IMR-90 (cell line): ENCODE data around the gene SGMS1. TPM values are rescaled to one million over a fixed set of nuclear protein-coding genes. Genes with fewer than 3 reads are reported as not detected.

ENCODE experiments used
- ATAC-seq: fragments of 200-7000 bp; cut with Tn5 transposase; 2 replicates; pipeline ENCODE4 v1.9.1; 2020; ENCODE audit warnings: low read depth, mild to moderate bottlenecking, moderate library complexity
- BruUV-seq: library from RNA; stranded (reverse); fragments of 400-500 nt; replicated peaks from 2 replicates; lab custom pipeline; 2021; lab: Mats Ljungman, UMichigan
- CTCF ChIA-PET: fragments of 300-600 bp; formaldehyde crosslinking; extraction: SDS; loops from one replicate; lab custom pipeline; 2021; ENCODE audit warnings: antibody characterized with exemption; lab: Yijun Ruan, JAX
- POLR2A ChIA-PET: fragments of 300-600 bp; sonication (Branson Sonifier 250); formaldehyde crosslinking; loops from one replicate; lab custom pipeline; 2022; ENCODE audit warnings: antibody characterized with exemption; ENCODE audit not compliant: unreplicated experiment; lab: Charles Lee
- DNase-seq: peaks from one replicate; pipeline ENCODE4 v3.0.0; 2013
- H2AFZ ChIP-seq: replicated peaks from 2 replicates; pipeline ENCODE3; 2013; ENCODE audit warnings: low read length, mild to moderate bottlenecking; ENCODE audit not compliant: poor library complexity
- H2AK5ac ChIP-seq: 2 replicates; pipeline ENCODE4 v1.6.1; 2013; ENCODE audit warnings: low read depth, low read length, inconsistent platforms
- H2AK9ac ChIP-seq: replicated peaks from 2 replicates; pipeline ENCODE3; 2013; ENCODE audit warnings: mild to moderate bottlenecking, low read depth, low read length, moderate library complexity; ENCODE audit not compliant: poor library complexity
- H2BK120ac ChIP-seq: 2 replicates; pipeline ENCODE4 v1.6.1; 2013; ENCODE audit warnings: low read depth, low read length, inconsistent platforms
- H2BK15ac ChIP-seq: 3 replicates; pipeline ENCODE4 v1.6.1; 2013; ENCODE audit warnings: low read depth, low read length, inconsistent platforms
- H2BK20ac ChIP-seq: 2 replicates; pipeline ENCODE4 v1.6.1; 2013; ENCODE audit warnings: low read depth, mild to moderate bottlenecking, inconsistent platforms, low read length, moderate library complexity
- H2BK5ac ChIP-seq: 2 replicates; pipeline ENCODE4 v1.6.1; 2013; ENCODE audit warnings: mild to moderate bottlenecking, low read depth, low read length, inconsistent platforms; ENCODE audit not compliant: poor library complexity, severe bottlenecking
- H3K14ac ChIP-seq: replicated peaks from 2 replicates; pipeline ENCODE4 v1.6.1; 2013; ENCODE audit warnings: low read depth, low read length, inconsistent platforms
- H3K18ac ChIP-seq: 2 replicates; pipeline ENCODE4 v1.6.1; 2013; ENCODE audit warnings: low read depth, low read length, control low read depth
- H3K23ac ChIP-seq: 2 replicates; pipeline ENCODE4 v1.6.1; 2013; ENCODE audit warnings: low read depth, low read length, inconsistent platforms
- H3K27ac ChIP-seq: 2 replicates; pipeline ENCODE4 v1.5.1; 2013; ENCODE audit warnings: mild to moderate bottlenecking, control low read depth, low read length; ENCODE audit not compliant: insufficient read depth
- H3K27me3 ChIP-seq: 2 replicates; pipeline ENCODE4 v1.6.1; 2013; ENCODE audit warnings: low read length; ENCODE audit not compliant: control insufficient read depth, insufficient read depth
- H3K36me3 ChIP-seq: 2 replicates; pipeline ENCODE4 v1.6.1; 2013; ENCODE audit warnings: low read length, mixed read lengths; ENCODE audit not compliant: control insufficient read depth, insufficient read depth
- H3K4ac ChIP-seq: 2 replicates; pipeline ENCODE4 v1.6.1; 2013; ENCODE audit warnings: low read depth, low read length, inconsistent platforms
- H3K4me1 ChIP-seq: 2 replicates; pipeline ENCODE4 v1.6.1; 2013; ENCODE audit warnings: low read length, mixed read lengths; ENCODE audit not compliant: control insufficient read depth, insufficient read depth
- H3K4me2 ChIP-seq: 2 replicates; pipeline ENCODE4 v1.6.1; 2013; ENCODE audit warnings: low read depth, mild to moderate bottlenecking, control low read depth, low read length, moderate library complexity
- H3K4me3 ChIP-seq: 2 replicates; pipeline ENCODE4 v1.5.1; 2013; ENCODE audit warnings: low read depth, mild to moderate bottlenecking, control low read depth, low read length, moderate library complexity; ENCODE audit not compliant: insufficient read depth
- H3K56ac ChIP-seq: 2 replicates; pipeline ENCODE4 v1.6.1; 2013; ENCODE audit warnings: low read length, inconsistent platforms; ENCODE audit not compliant: insufficient read depth; ENCODE audit errors: extremely low read depth
- H3K79me1 ChIP-seq, 2 experiments: 2 replicates each; pipeline ENCODE4 v1.6.1; 2013; ENCODE audit warnings: low read length in 2 of 2, inconsistent platforms in 1 of 2, low read depth in 1 of 2
- H3K9ac ChIP-seq: 2 replicates; pipeline ENCODE4 v1.6.1; 2013; ENCODE audit warnings: low read depth, low read length, control low read depth
- H3K9me1 ChIP-seq: 2 replicates; pipeline ENCODE4 v1.6.1; 2013; ENCODE audit warnings: low read length, inconsistent platforms; ENCODE audit not compliant: insufficient read depth
- H3K9me3 ChIP-seq: 2 replicates; pipeline ENCODE4 v1.6.1; 2013; ENCODE audit warnings: low read length; ENCODE audit not compliant: control insufficient read depth, insufficient read depth
- H4K20me1 ChIP-seq: 2 replicates; pipeline ENCODE4 v1.6.1; 2013; ENCODE audit warnings: low read length, inconsistent platforms; ENCODE audit not compliant: insufficient read depth
- H4K5ac ChIP-seq: 2 replicates; pipeline ENCODE4 v1.6.1; 2013; ENCODE audit warnings: mild to moderate bottlenecking, low read depth, low read length, control low read depth
- H4K8ac ChIP-seq, 2 experiments: 2 replicates each; pipeline ENCODE4 v1.6.1; 2013; ENCODE audit warnings: low read depth in 2 of 2, low read length in 2 of 2, control low read depth in 1 of 2, inconsistent platforms in 1 of 2
- H4K91ac ChIP-seq: 2 replicates; pipeline ENCODE4 v1.6.1; 2013; ENCODE audit warnings: low read depth, low read length, inconsistent platforms; ENCODE audit not compliant: insufficient read depth
- BHLHE40 ChIP-seq: fragments of 150-350 bp; IDR thresholded peaks from 2 replicates; pipeline ENCODE4 v1.6.1; 2016; ENCODE audit warnings: mild to moderate bottlenecking, low read depth, low read length
- CEBPB ChIP-seq: IDR thresholded peaks from 2 replicates; pipeline ENCODE4 v1.6.1; 2012; ENCODE audit warnings: low read depth, low read length, improper control_type of control experiment
- CHD1 ChIP-seq: IDR thresholded peaks from 2 replicates; pipeline ENCODE4 v1.6.1; 2012; ENCODE audit warnings: low read depth, low read length, improper control_type of control experiment
- CTCF ChIP-seq: conservative IDR thresholded peaks from 2 replicates; pipeline ENCODE4 v1.5.1; 2012; ENCODE audit warnings: mild to moderate bottlenecking, low read depth, low read length, improper control_type of control experiment
- FOS ChIP-seq: fragments of 150-350 bp; IDR thresholded peaks from 2 replicates; pipeline ENCODE4 v1.6.1; 2016; ENCODE audit warnings: low read depth, low read length
- MAFK ChIP-seq: IDR thresholded peaks from 2 replicates; pipeline ENCODE4 v1.6.1; 2012; ENCODE audit warnings: low read depth, low read length, improper control_type of control experiment
- MAZ ChIP-seq: IDR thresholded peaks from 2 replicates; pipeline ENCODE4 v1.6.1; 2012; ENCODE audit warnings: low read depth, mild to moderate bottlenecking, low read length, improper control_type of control experiment, moderate library complexity, borderline replicate concordance
- MXI1 ChIP-seq: IDR thresholded peaks from 2 replicates; pipeline ENCODE4 v1.6.1; 2012; ENCODE audit warnings: low read depth, mild to moderate bottlenecking, low read length, moderate library complexity, borderline replicate concordance
- NFE2L2 ChIP-seq: fragments of 150-350 bp; IDR thresholded peaks from 2 replicates; pipeline ENCODE4 v1.6.1; 2016; ENCODE audit warnings: low read depth, mild to moderate bottlenecking, low read length
- POLR2A ChIP-seq: IDR thresholded peaks from 2 replicates; pipeline ENCODE4 v1.6.1; 2012; ENCODE audit warnings: mild to moderate bottlenecking, low read depth, low read length
- RAD21 ChIP-seq: IDR thresholded peaks from 2 replicates; pipeline ENCODE4 v1.6.1; 2012; ENCODE audit warnings: low read length, improper control_type of control experiment
- RCOR1 ChIP-seq: IDR thresholded peaks from 2 replicates; pipeline ENCODE4 v1.6.1; 2012; ENCODE audit warnings: mild to moderate bottlenecking, low read length, improper control_type of control experiment; ENCODE audit not compliant: insufficient replicate concordance
- RFX5 ChIP-seq: IDR thresholded peaks from 2 replicates; pipeline ENCODE4 v1.8.0; 2012; ENCODE audit warnings: low read depth, mild to moderate bottlenecking, low read length, moderate library complexity
- SMC3 ChIP-seq: fragments of 150-350 bp; IDR thresholded peaks from 2 replicates; pipeline ENCODE4 v1.6.1; 2016; ENCODE audit warnings: low read depth, mild to moderate bottlenecking, antibody characterized with exemption, low read length, moderate library complexity
- WGBS, 2 experiments: methylation state at CpG; one replicate each; pipeline versions ENCODE4 v1.1.5 to v1.1.7; 2013; ENCODE audit warnings: missing lambda C conversion rate in 2 of 2; ENCODE audit not compliant: insufficient read length in 1 of 2; ENCODE audit errors: extremely low coverage in 2 of 2; 5-methylcytosine and 5-hydroxymethylcytosine counted together
- dilution Hi-C: fragments of 300-500 bp; cut with HindIII; formaldehyde crosslinking; loops from one replicate; pipeline ENCODE4 v1.14.3; 2018; ENCODE audit warnings: low sequenced_read_pairs; ENCODE audit not compliant: unreplicated experiment
- in situ Hi-C: fragments of 300-500 bp; cut with MboI; formaldehyde crosslinking; loops from 3 replicates; pipeline ENCODE4 v1.14.3; 2019; ENCODE audit warnings: low sequenced_read_pairs, inconsistent platforms, mixed read lengths
- intact Hi-C: fragments of 100-400 bp; cut with micrococcal nuclease; formaldehyde crosslinking; loops from 2 replicates; pipeline ENCODE4 v1.10.0; 2022
- polyA plus RNA-seq, 3 experiments: library from polyadenylated mRNA; depleted of rRNA; stranded (reverse); fragments of >200 nt; gene quantifications; 2 replicates each; pipeline ENCODE4 v1.2.3, GENCODE V29; 2012; ENCODE audit warnings: low replicate concordance in 1 of 3
- total RNA-seq: library from RNA; depleted of rRNA; stranded (reverse); fragments of >200 nt; gene quantifications from 2 replicates; pipeline ENCODE4 v1.2.3, GENCODE V29; 2012
- TF ChIP-seq, protein P1 (sequence below): fragments of 150-350 bp; IDR thresholded peaks from 2 replicates; pipeline ENCODE4 v1.6.1; 2016; ENCODE audit warnings: low read depth, mild to moderate bottlenecking, low read length, moderate library complexity, borderline replicate concordance
- TF ChIP-seq, protein P2 (sequence below): fragments of 150-350 bp; IDR thresholded peaks from 2 replicates; pipeline ENCODE4 v1.6.1; 2017; ENCODE audit warnings: mild to moderate bottlenecking, antibody characterized with exemption, low read length, low read depth

SGMS1 gene
- total and polyA plus RNA-seq, 2 of the 4 experiments (the other 2 are of a cell fraction) = 9.8 to 30.8 TPM

GRCh38 chr10:50439187-50439586 is 184.6 kb downstream of the SGMS1 start:
- no peak for DNase-seq
- H2BK20ac ChIP-seq = no peak overlapping the region
- TF ChIP-seq MXI1 (no peak), RAD21 (no peak), CEBPB (no peak), CHD1 (no peak), MAFK (no peak), RCOR1 (no peak), SMC3 (no peak), NFE2L2 (no peak), POLR2A (no peak), CTCF (no peak), FOS (no peak), MAZ (no peak), RFX5 (no peak), BHLHE40 (no peak)
- TF ChIP-seq, protein P1, sequence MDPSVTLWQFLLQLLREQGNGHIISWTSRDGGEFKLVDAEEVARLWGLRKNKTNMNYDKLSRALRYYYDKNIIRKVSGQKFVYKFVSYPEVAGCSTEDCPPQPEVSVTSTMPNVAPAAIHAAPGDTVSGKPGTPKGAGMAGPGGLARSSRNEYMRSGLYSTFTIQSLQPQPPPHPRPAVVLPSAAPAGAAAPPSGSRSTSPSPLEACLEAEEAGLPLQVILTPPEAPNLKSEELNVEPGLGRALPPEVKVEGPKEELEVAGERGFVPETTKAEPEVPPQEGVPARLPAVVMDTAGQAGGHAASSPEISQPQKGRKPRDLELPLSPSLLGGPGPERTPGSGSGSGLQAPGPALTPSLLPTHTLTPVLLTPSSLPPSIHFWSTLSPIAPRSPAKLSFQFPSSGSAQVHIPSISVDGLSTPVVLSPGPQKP = no peak
- TF ChIP-seq, protein P2, sequence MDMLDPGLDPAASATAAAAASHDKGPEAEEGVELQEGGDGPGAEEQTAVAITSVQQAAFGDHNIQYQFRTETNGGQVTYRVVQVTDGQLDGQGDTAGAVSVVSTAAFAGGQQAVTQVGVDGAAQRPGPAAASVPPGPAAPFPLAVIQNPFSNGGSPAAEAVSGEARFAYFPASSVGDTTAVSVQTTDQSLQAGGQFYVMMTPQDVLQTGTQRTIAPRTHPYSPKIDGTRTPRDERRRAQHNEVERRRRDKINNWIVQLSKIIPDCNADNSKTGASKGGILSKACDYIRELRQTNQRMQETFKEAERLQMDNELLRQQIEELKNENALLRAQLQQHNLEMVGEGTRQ = no peak

More at GRCh38 chr10:50439187-50439586, 184.6 kb downstream of the SGMS1 start:
- Histone ChIP-seq H3K9me3 (no peaks in the 10 kb centered on the region), H3K14ac (no peak overlapping the region), H3K27me3 (no peaks in the 10 kb centered on the region), H3K36me3 (no peaks in the 10 kb centered on the region), H2AFZ (no peak overlapping the region), H4K91ac (no peak overlapping the region), H3K27ac (no peak overlapping the region), H2AK5ac (no peak overlapping the region), H4K5ac (no peak overlapping the region), H3K23ac (no peak overlapping the region), H2BK5ac (no peak overlapping the region), H3K79me1 (0 out of 4 replicates have a peak, but pooled peaks cover 0 to 4% of the 10 kb centered on the region in 2 experiments), H2AK9ac (no peak overlapping the region), H4K20me1 (no peaks in the 10 kb centered on the region), H3K18ac (no peak overlapping the region), H3K9me1 (no peaks in the 10 kb centered on the region), H3K4me2 (no peak overlapping the region), H3K4ac (no peak overlapping the region), H3K56ac (no peak overlapping the region), H4K8ac (no peak overlapping the region), H3K4me1 (no peaks in the 10 kb centered on the region), H3K4me3 (no peak overlapping the region), H3K9ac (no peak overlapping the region), H2BK15ac (no peak overlapping the region), H2BK120ac (no peak overlapping the region)
- dilution Hi-C loops (no loop called here), in situ Hi-C loops (no loop called here), intact Hi-C loops (no loop called here)
- WGBS, 2 experiments = no CpG with 5 or more reads among the region's 2 CpGs
- no peak for ATAC-seq
- POLR2A ChIA-PET = no interaction called here
- no TSS peak for BruUV-seq
- CTCF ChIA-PET = no interaction called here
